SK-N-SH treated with all-trans-retinoic acid at 6 μM for 48 hours (cell line): Measurements from ENCODE around the gene PRSS22.

Source experiments
- ATAC-seq: fragments of 200-7000 bp; cut with Tn5 transposase; 3 replicates; pipeline ENCODE4 v1.9.1; 2020; ENCODE audit warnings: mild to moderate bottlenecking, moderate library complexity
- ARNTL ChIP-seq: fragments of 450-650 bp; formaldehyde crosslinking; IDR thresholded peaks from 2 replicates; pipeline ENCODE4 v1.5.0; 2020; ENCODE audit warnings: low read depth, mild to moderate bottlenecking, moderate library complexity, borderline replicate concordance
- BACH2 ChIP-seq: fragments of 250-450 bp; sonication (Bioruptor Pico); IDR thresholded peaks from 2 replicates; pipeline ENCODE4 v1.9.0; 2021; ENCODE audit warnings: mild to moderate bottlenecking, borderline replicate concordance
- CSDC2 ChIP-seq: fragments of 250-450 bp; sonication (Bioruptor Pico); IDR thresholded peaks from 2 replicates; pipeline ENCODE4 v1.5.0; 2020; ENCODE audit warnings: mild to moderate bottlenecking, moderate library complexity
- GLIS3 ChIP-seq: fragments of 250-450 bp; sonication (Bioruptor Pico); IDR thresholded peaks from 2 replicates; pipeline ENCODE4 v1.5.0; 2020; ENCODE audit warnings: mild to moderate bottlenecking, moderate library complexity
- ISL1 ChIP-seq: fragments of 250-450 bp; sonication (Bioruptor Pico); IDR thresholded peaks from 2 replicates; pipeline ENCODE4 v2.1.2; 2022; ENCODE audit warnings: mild to moderate bottlenecking, moderate library complexity
- OSR1 ChIP-seq: fragments of 250-450 bp; sonication (Bioruptor Pico); IDR thresholded peaks from 2 replicates; pipeline ENCODE4 v1.8.0; 2022; ENCODE audit warnings: moderate library complexity, mild to moderate bottlenecking, inconsistent platforms
- PPARA ChIP-seq: fragments of 250-450 bp; sonication (Bioruptor Pico); IDR thresholded peaks from 2 replicates; pipeline ENCODE4 v1.5.0; 2020; ENCODE audit warnings: mild to moderate bottlenecking, borderline replicate concordance
- RARB ChIP-seq: fragments of 250-450 bp; sonication (Bioruptor Pico); IDR thresholded peaks from 2 replicates; pipeline ENCODE4 v1.8.0; 2021; ENCODE audit warnings: mild to moderate bottlenecking, moderate library complexity
- SNAI2 ChIP-seq: fragments of 250-450 bp; sonication (Bioruptor Pico); IDR thresholded peaks from 2 replicates; pipeline ENCODE4 v1.5.0; 2020; ENCODE audit warnings: mild to moderate bottlenecking, moderate library complexity
- TCF4 ChIP-seq: fragments of 250-450 bp; sonication (Bioruptor Pico); IDR thresholded peaks from 2 replicates; pipeline ENCODE4 v1.8.0; 2021; ENCODE audit warnings: mild to moderate bottlenecking, moderate library complexity, borderline replicate concordance
- ZC3H10 ChIP-seq: fragments of 250-450 bp; sonication (Bioruptor Pico); IDR thresholded peaks from 2 replicates; pipeline ENCODE4 v1.5.1; 2021; ENCODE audit warnings: mild to moderate bottlenecking, moderate library complexity
- ZFP3 ChIP-seq: fragments of 250-450 bp; sonication (Bioruptor Pico); IDR thresholded peaks from 2 replicates; pipeline ENCODE4 v1.5.0; 2020; ENCODE audit warnings: mild to moderate bottlenecking, moderate library complexity
- ZFP30 ChIP-seq: fragments of 450-650 bp; formaldehyde crosslinking; IDR thresholded peaks from 2 replicates; pipeline ENCODE4 v1.5.0; 2022; ENCODE audit warnings: mild to moderate bottlenecking, moderate library complexity
- ZNF565 ChIP-seq: fragments of 450-650 bp; formaldehyde crosslinking; conservative IDR thresholded peaks from 2 replicates; pipeline ENCODE4 v1.5.0; 2020; ENCODE audit warnings: low read depth, mild to moderate bottlenecking, moderate library complexity
- ZNF70 ChIP-seq: fragments of 450-650 bp; formaldehyde crosslinking; IDR thresholded peaks from 2 replicates; pipeline ENCODE4 v1.5.0; 2020; ENCODE audit warnings: mild to moderate bottlenecking, moderate library complexity
- ZNF8 ChIP-seq: fragments of 450-650 bp; formaldehyde crosslinking; IDR thresholded peaks from 2 replicates; pipeline ENCODE4 v1.5.0; 2020; ENCODE audit warnings: mild to moderate bottlenecking, moderate library complexity
- TF ChIP-seq, protein P1 (sequence below): fragments of 250-450 bp; sonication (Bioruptor Pico); IDR thresholded peaks from 2 replicates; pipeline ENCODE4 v1.8.0; 2021; ENCODE audit warnings: low read depth, mild to moderate bottlenecking, moderate library complexity, borderline replicate concordance
- TF ChIP-seq, protein P2 (sequence below): fragments of 250-450 bp; sonication (Bioruptor Pico); IDR thresholded peaks from 2 replicates; pipeline ENCODE4 v1.5.1; 2020; ENCODE audit warnings: low read depth, mild to moderate bottlenecking, moderate library complexity
- TF ChIP-seq, protein P3 (sequence below): fragments of 250-450 bp; sonication (Bioruptor Pico); IDR thresholded peaks from 2 replicates; pipeline ENCODE4 v1.5.1; 2021; ENCODE audit warnings: mild to moderate bottlenecking, moderate library complexity
- TF ChIP-seq, protein P4 (sequence below): fragments of 250-450 bp; sonication (Bioruptor Pico); IDR thresholded peaks from 2 replicates; pipeline ENCODE4 v1.8.0; 2020; ENCODE audit warnings: mild to moderate bottlenecking, moderate library complexity, borderline replicate concordance
- TF ChIP-seq, protein P5 (sequence below): fragments of 250-450 bp; sonication (Bioruptor Pico); IDR thresholded peaks from 2 replicates; pipeline ENCODE4 v1.5.0; 2020; ENCODE audit warnings: mild to moderate bottlenecking, moderate library complexity

The PRSS22 gene

DNA sequence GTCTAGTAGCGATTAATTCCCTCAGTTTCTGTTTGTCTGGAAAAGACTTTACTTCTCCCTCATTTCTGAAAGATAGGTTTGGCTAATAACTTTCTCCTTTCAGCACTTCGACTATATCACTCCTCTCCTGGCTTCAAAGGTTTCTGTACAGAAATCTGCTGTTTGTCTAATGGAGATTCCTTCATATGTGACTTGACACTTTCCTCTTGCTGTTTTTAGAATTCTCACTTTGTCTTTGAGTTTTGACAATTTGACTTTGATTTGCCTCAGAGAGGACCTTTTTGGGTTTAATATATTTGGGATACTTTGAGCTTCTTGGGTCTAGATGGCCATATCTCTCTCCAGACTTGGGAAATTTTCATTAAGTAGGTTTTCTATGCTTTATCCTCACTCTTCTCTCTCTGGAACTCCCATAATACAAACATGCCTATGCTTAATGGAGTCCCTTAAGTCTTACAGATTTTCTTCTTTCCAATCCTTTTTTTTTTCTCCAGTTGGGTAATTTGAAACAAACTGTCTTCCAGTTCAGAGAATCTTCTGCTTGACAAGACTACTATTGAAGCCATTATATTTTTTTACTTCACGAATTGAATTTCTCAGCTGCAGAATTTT is 48.7 kb downstream of the PRSS22 start:
- TF ChIP-seq ISL1 (CRISPR knock-in tag) (no peak), ZFP30 (no peak), ZNF565 (no peak), BACH2 (CRISPR knock-in tag) (no peak), ZFP3 (no peak), OSR1 (CRISPR knock-in tag) (no peak), CSDC2 (no peak), ZNF8 (CRISPR knock-in tag) (no peak), GLIS3 (CRISPR knock-in tag) (no peak), SNAI2 (CRISPR knock-in tag) (no peak), ARNTL (CRISPR knock-in tag) (no peak), RARB (CRISPR knock-in tag) (no peak), ZNF70 (CRISPR knock-in tag) (no peak)
- TF ChIP-seq, protein P1, sequence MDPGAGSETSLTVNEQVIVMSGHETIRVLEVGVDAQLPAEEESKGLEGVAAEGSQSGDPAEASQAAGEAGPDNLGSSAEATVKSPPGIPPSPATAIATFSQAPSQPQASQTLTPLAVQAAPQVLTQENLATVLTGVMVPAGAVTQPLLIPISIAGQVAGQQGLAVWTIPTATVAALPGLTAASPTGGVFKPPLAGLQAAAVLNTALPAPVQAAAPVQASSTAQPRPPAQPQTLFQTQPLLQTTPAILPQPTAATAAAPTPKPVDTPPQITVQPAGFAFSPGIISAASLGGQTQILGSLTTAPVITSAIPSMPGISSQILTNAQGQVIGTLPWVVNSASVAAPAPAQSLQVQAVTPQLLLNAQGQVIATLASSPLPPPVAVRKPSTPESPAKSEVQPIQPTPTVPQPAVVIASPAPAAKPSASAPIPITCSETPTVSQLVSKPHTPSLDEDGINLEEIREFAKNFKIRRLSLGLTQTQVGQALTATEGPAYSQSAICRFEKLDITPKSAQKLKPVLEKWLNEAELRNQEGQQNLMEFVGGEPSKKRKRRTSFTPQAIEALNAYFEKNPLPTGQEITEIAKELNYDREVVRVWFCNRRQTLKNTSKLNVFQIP (CRISPR knock-in tag): no peak
- TF ChIP-seq, protein P2, sequence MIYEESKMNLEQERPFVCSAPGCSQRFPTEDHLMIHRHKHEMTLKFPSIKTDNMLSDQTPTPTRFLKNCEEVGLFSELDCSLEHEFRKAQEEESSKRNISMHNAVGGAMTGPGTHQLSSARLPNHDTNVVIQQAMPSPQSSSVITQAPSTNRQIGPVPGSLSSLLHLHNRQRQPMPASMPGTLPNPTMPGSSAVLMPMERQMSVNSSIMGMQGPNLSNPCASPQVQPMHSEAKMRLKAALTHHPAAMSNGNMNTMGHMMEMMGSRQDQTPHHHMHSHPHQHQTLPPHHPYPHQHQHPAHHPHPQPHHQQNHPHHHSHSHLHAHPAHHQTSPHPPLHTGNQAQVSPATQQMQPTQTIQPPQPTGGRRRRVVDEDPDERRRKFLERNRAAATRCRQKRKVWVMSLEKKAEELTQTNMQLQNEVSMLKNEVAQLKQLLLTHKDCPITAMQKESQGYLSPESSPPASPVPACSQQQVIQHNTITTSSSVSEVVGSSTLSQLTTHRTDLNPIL (CRISPR knock-in tag): no peak
- TF ChIP-seq, protein P3, sequence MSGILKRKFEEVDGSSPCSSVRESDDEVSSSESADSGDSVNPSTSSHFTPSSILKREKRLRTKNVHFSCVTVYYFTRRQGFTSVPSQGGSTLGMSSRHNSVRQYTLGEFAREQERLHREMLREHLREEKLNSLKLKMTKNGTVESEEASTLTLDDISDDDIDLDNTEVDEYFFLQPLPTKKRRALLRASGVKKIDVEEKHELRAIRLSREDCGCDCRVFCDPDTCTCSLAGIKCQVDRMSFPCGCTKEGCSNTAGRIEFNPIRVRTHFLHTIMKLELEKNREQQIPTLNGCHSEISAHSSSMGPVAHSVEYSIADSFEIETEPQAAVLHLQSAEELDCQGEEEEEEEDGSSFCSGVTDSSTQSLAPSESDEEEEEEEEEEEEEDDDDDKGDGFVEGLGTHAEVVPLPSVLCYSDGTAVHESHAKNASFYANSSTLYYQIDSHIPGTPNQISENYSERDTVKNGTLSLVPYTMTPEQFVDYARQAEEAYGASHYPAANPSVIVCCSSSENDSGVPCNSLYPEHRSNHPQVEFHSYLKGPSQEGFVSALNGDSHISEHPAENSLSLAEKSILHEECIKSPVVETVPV (CRISPR knock-in tag): no peak
- no peak for ATAC-seq

DNA sequence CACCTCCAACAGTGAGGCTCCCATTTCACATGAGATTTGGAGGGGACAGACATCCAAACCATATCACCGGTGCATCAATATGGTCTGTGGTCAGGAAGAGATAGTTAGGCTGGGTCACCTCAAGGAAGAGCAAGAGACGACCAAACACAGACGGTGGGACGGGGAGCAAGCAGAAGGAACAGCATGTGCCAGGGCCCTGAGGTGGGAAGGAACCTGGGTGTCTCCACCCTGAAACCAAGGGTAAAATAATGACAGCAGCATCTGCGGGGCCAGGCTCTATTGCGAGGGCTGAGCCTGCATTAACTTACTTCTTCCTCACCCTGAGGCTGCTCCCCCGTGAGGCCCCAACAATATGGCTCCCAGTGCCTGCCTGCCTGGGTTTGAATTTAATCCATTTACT is 49.8 kb downstream of the PRSS22 start:
- ATAC-seq: no peak
- TF ChIP-seq ZNF8 (CRISPR knock-in tag): no peak

DNA sequence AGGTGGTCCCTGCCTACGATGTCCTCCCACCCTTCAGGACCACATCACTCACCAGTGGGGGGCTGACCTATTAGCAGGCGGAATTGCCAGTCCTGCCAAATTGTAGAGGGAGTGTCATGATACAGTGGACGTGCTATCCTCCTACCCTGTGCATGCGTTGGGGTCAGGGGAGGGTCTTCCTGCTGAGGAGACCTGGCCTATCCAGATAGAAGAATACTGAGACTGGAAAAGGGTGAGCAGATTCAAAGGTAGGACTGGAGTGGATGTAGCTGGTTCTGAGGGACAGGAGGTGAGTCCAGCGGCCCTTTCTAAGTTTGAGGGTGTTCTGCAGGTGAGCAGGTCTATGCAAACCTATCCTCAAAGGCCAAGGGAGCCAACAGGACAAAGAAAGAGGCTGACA is 51.7 kb downstream of the PRSS22 start:
- no peak for ATAC-seq
- TF ChIP-seq ISL1 (CRISPR knock-in tag) (no peak), ZNF8 (CRISPR knock-in tag) (no peak), CSDC2 (no peak)
- TF ChIP-seq, all 23 proteins: peak for 0

DNA sequence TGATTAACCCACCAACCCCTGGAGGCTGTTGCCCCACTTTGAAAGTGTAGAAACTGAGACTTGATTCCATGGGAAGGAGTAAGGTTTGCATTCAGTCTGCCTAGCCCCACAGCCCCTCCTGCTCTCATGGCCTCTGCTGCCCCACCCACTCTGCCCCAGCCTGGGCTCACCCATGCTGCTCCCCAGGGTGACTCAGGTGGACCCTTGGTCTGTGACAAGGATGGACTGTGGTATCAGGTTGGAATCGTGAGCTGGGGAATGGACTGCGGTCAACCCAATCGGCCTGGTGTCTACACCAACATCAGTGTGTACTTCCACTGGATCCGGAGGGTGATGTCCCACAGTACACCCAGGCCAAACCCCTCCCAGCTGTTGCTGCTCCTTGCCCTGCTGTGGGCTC is 53.2 kb downstream of the PRSS22 start:
- ATAC-seq: no peak

More for the DNA sequence above, 53.2 kb downstream of the PRSS22 start:
- TF ChIP-seq RARB (CRISPR knock-in tag): no peak
- TF ChIP-seq ZFP30: no peak
- no peak for TF ChIP-seq PPARA (CRISPR knock-in tag)
- TF ChIP-seq ZNF8 (CRISPR knock-in tag): no peak
- TF ChIP-seq BACH2 (CRISPR knock-in tag): no peak
- TF ChIP-seq, protein P4, sequence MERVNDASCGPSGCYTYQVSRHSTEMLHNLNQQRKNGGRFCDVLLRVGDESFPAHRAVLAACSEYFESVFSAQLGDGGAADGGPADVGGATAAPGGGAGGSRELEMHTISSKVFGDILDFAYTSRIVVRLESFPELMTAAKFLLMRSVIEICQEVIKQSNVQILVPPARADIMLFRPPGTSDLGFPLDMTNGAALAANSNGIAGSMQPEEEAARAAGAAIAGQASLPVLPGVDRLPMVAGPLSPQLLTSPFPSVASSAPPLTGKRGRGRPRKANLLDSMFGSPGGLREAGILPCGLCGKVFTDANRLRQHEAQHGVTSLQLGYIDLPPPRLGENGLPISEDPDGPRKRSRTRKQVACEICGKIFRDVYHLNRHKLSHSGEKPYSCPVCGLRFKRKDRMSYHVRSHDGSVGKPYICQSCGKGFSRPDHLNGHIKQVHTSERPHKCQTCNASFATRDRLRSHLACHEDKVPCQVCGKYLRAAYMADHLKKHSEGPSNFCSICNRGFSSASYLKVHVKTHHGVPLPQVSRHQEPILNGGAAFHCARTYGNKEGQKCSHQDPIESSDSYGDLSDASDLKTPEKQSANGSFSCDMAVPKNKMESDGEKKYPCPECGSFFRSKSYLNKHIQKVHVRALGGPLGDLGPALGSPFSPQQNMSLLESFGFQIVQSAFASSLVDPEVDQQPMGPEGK (CRISPR knock-in tag): no peak
- TF ChIP-seq TCF4 (CRISPR knock-in tag): no peak
- TF ChIP-seq ZNF565: no peak
- no peak for TF ChIP-seq GLIS3 (CRISPR knock-in tag)
- TF ChIP-seq, protein P2 (CRISPR knock-in tag): no peak
- TF ChIP-seq SNAI2 (CRISPR knock-in tag): no peak
- no peak for TF ChIP-seq CSDC2
- no peak for TF ChIP-seq ARNTL (CRISPR knock-in tag)
- TF ChIP-seq ZC3H10: no peak
- TF ChIP-seq, protein P5, sequence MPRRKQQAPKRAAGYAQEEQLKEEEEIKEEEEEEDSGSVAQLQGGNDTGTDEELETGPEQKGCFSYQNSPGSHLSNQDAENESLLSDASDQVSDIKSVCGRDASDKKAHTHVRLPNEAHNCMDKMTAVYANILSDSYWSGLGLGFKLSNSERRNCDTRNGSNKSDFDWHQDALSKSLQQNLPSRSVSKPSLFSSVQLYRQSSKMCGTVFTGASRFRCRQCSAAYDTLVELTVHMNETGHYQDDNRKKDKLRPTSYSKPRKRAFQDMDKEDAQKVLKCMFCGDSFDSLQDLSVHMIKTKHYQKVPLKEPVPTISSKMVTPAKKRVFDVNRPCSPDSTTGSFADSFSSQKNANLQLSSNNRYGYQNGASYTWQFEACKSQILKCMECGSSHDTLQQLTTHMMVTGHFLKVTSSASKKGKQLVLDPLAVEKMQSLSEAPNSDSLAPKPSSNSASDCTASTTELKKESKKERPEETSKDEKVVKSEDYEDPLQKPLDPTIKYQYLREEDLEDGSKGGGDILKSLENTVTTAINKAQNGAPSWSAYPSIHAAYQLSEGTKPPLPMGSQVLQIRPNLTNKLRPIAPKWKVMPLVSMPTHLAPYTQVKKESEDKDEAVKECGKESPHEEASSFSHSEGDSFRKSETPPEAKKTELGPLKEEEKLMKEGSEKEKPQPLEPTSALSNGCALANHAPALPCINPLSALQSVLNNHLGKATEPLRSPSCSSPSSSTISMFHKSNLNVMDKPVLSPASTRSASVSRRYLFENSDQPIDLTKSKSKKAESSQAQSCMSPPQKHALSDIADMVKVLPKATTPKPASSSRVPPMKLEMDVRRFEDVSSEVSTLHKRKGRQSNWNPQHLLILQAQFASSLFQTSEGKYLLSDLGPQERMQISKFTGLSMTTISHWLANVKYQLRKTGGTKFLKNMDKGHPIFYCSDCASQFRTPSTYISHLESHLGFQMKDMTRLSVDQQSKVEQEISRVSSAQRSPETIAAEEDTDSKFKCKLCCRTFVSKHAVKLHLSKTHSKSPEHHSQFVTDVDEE: no peak
